Gastrocnemius medialis (tissue), 4 donors: ENCODE results near the gene SLIRP.

Experiments
- CTCF ChIP-seq, 5 experiments: fragments of 450-650 bp in 3 of 5; fragments of 200-600 bp in 2 of 5; sonication (generic) in 2 of 5; IDR thresholded peaks in 4 of 5; conservative IDR thresholded peaks in 1 of 5; 1 replicate in 4 of 5; 2 replicates in 1 of 5; pipeline ENCODE4 v1.5.1; 2016 to 2019; ENCODE audit warnings: antibody characterized with exemption in 5 of 5, mild to moderate bottlenecking in 3 of 5, moderate library complexity in 3 of 5
- POLR2A ChIP-seq, 2 donors: fragments of 450-650 bp; IDR thresholded peaks; one replicate each; pipeline ENCODE4 v1.6.1; 2017; ENCODE audit warnings: antibody characterized with exemption in 2 of 2, mild to moderate bottlenecking in 2 of 2, moderate library complexity in 2 of 2

GRCh38 chr14:77714926-77715325, 7.0 kb downstream of the SLIRP start:
- TF ChIP-seq POLR2A (IDR thresholded peaks at IDR 0.05): no peak
- TF ChIP-seq CTCF (IDR thresholded peaks at IDR 0.05 in 4 of 5, conservative IDR thresholded peaks at IDR 0.05 in 1 of 5): no peak
